Neutrophil (primary cell): Measurements from ENCODE around the gene GNG14.

ENCODE experiments used
- H3K27ac ChIP-seq: fragments of 200-600 bp; sonication (generic); 2 replicates; pipeline ENCODE4 v1.5.1; 2016; ENCODE audit warnings: mild to moderate bottlenecking, moderate library complexity
- H3K27me3 ChIP-seq: fragments of 200-600 bp; sonication (generic); 2 replicates; pipeline ENCODE4 v1.6.0; 2016; ENCODE audit warnings: mild to moderate bottlenecking
- H3K36me3 ChIP-seq: fragments of 200-600 bp; sonication (generic); 2 replicates; pipeline ENCODE4 v1.5.1; 2017
- H3K4me1 ChIP-seq, 2 experiments: fragments of 200-600 bp in 1 of 2; sonication (generic) in 1 of 2; 1 replicate in 1 of 2; 2 replicates in 1 of 2; pipeline versions ENCODE4 v1.5.1 to v1.6.1; 2013 to 2016; ENCODE audit warnings: low read depth in 1 of 2, low read length in 1 of 2, mild to moderate bottlenecking in 1 of 2, moderate library complexity in 1 of 2; ENCODE audit not compliant: control insufficient read depth in 1 of 2, insufficient read depth in 1 of 2
- H3K4me3 ChIP-seq, 2 experiments: fragments of 200-600 bp in 1 of 2; sonication (generic) in 1 of 2; 1 replicate in 1 of 2; 2 replicates in 1 of 2; pipeline ENCODE4 v1.5.1; 2013 to 2016; ENCODE audit warnings: low read depth in 1 of 2, low read length in 1 of 2, mild to moderate bottlenecking in 1 of 2, moderate library complexity in 1 of 2
- H3K9me3 ChIP-seq: fragments of 200-600 bp; sonication (generic); 2 replicates; pipeline ENCODE4 v1.5.1; 2016
- CTCF ChIP-seq: fragments of 200-600 bp; sonication (generic); IDR thresholded peaks from 2 replicates; pipeline ENCODE4 v1.5.1; 2016; ENCODE audit warnings: antibody characterized with exemption

The GNG14 gene

GRCh38 chr19:12681074-12681987, 6.5 kb upstream of the GNG14 start, which contains the start of gene DHPS:
Gene DHPS, minus strand, starts transcription at chr19:12681880. Its CDS starts 114 bp downstream, at chr19:12681766.
- peak within 1 kb of the TSS; percentile 94 for H3K27ac ChIP-seq
- TF ChIP-seq CTCF, result no peak
- H3K4me3 ChIP-seq, result peak within 1 kb of the TSS; percentile 96 to 98
- no peaks in the 10 kb centered on the region for H3K9me3 ChIP-seq
- H3K4me1 ChIP-seq, result peaks cover 7 to 14% of the 10 kb centered on the region in 2 experiments
- H3K27me3 ChIP-seq, result no peaks in the 10 kb centered on the region
- H3K36me3 ChIP-seq, result peaks cover 28% of the 10 kb centered on the region

DNA sequence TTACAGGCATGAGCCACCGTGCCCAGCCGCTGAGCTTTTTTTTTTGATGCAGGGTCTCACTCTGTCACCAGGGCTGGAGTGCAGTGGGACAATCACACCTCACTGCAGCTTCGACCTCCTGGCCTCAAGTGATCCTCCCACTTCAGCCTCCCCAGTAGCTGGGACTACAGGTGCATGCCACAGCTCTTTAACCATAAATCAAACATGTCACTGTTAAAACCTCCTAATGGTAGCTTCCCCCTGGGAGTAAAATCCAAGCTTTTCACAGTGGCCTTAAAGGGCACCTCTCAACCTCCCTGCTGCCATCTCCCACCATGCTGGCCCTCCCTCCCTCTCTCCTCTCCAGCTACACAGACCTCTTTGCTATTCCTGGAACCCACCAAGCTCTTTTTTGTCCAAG, 2.0 kb upstream of the GNG14 start:
- H3K4me3 ChIP-seq, result no peak overlapping the region
- H3K9me3 ChIP-seq, result no peaks in the 10 kb centered on the region

DNA sequence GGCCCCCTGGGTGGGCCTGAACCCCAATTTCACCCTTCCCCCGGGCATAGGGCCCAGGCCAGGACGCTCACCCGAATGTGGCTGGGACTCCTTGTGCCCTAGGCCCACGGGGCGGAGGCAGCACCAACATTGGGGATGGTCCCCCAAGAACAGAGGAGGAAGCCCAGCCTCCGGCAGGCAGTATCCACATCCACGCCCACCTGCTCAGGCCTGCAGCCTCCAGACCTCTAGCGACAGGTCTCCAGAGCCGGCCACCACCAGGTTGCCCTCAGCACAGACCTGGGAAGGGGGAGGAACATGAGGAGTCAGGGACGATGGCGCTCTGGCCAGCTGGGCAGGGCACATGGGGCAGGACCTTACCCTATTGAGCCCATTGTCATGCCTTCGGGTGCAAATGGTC, 1.2 kb downstream of the GNG14 start:
- Histone ChIP-seq H3K27ac (no peak overlapping the region), H3K4me3 (no peak overlapping the region)
- no peak for TF ChIP-seq CTCF

More for the DNA sequence above, 2.0 kb upstream of the GNG14 start:
- H3K27ac ChIP-seq, result no peak overlapping the region
- H3K4me1 ChIP-seq, result peaks cover 13 to 16% of the 10 kb centered on the region in 2 experiments
- TF ChIP-seq CTCF, result no peak
- H3K36me3 ChIP-seq, result no peaks in the 10 kb centered on the region
- H3K27me3 ChIP-seq, result no peaks in the 10 kb centered on the region

GRCh38 chr19:12689581-12690216, 1.9 kb downstream of the GNG14 start:
- H3K9me3 ChIP-seq, result no peaks in the 10 kb centered on the region
- TF ChIP-seq CTCF, result no peak
- no peak overlapping the region for H3K4me3 ChIP-seq
- H3K27me3 ChIP-seq, result no peaks in the 10 kb centered on the region
- H3K36me3 ChIP-seq, result no peaks in the 10 kb centered on the region
- H3K4me1 ChIP-seq, result peaks cover 7 to 8% of the 10 kb centered on the region in 2 experiments
- no peak overlapping the region for H3K27ac ChIP-seq

More for the DNA sequence above, 1.2 kb downstream of the GNG14 start:
- H3K27me3 ChIP-seq, result no peaks in the 10 kb centered on the region
- H3K36me3 ChIP-seq, result no peaks in the 10 kb centered on the region
- H3K9me3 ChIP-seq, result no peaks in the 10 kb centered on the region
- peaks cover 7 to 8% of the 10 kb centered on the region in 2 experiments for H3K4me1 ChIP-seq

GRCh38 chr19:12692960-12693359, 5.2 kb downstream of the GNG14 start:
- no peaks in the 10 kb centered on the region for H3K9me3 ChIP-seq
- H3K27ac ChIP-seq, result no peak overlapping the region
- no peaks in the 10 kb centered on the region for H3K36me3 ChIP-seq
- H3K27me3 ChIP-seq, result no peaks in the 10 kb centered on the region
- H3K4me3 ChIP-seq, result no peak overlapping the region
- no peak for TF ChIP-seq CTCF
- H3K4me1 ChIP-seq, result peaks cover 22 to 23% of the 10 kb centered on the region in 2 experiments
